Measurements from ENCODE around the gene PRKCZ.
"Not testable (repeated sequence)": the region's sequence is repeated elsewhere in the genome, so short reads cannot be mapped to it uniquely, and the experiment has no call there.

PRKCZ gene

GRCh38 chr1:2141025-2141424, 90.8 kb downstream of the PRKCZ start:
- H3K4me3 ChIP-seq (replicated peaks; ENCODE audit: low read depth, low read length) = no peak overlapping the region
- no peak for DNase-seq (ENCODE audit: extremely low read depth, low read depth)
- no peak for TF ChIP-seq CTCF (IDR thresholded peaks at IDR 0.05; ENCODE audit: low read depth, low read length, missing control alignments)

- DNase-seq (ENCODE audit: extremely low read depth, low read depth) = no peak
- H3K4me3 ChIP-seq (replicated peaks; ENCODE audit: low read depth, low read length) = no peak overlapping the region
- TF ChIP-seq CTCF (IDR thresholded peaks at IDR 0.05; ENCODE audit: low read depth, low read length, missing control alignments) = no peak
These were observed 93.7 kb downstream of the PRKCZ start for GRCh38 chr1:2143814-2144500.

- H3K4me3 ChIP-seq (replicated peaks; ENCODE audit: low read depth, low read length) = no peak overlapping the region
- DNase-seq (ENCODE audit: extremely low read depth, low read depth) = no peak
- no peak for TF ChIP-seq CTCF (IDR thresholded peaks at IDR 0.05; ENCODE audit: low read depth, low read length, missing control alignments)
These were observed 94.4 kb downstream of the PRKCZ start for GRCh38 chr1:2144501-2145090.

- no peak for TF ChIP-seq CTCF (IDR thresholded peaks at IDR 0.05; ENCODE audit: low read depth, low read length, missing control alignments)
- H3K4me3 ChIP-seq (replicated peaks; ENCODE audit: low read depth, low read length) = no peak overlapping the region
- DNase-seq (ENCODE audit: extremely low read depth, low read depth) = no peak
These were observed 96.0 kb downstream of the PRKCZ start for GRCh38 chr1:2145946-2146835.

- H3K4me3 ChIP-seq (replicated peaks; ENCODE audit: low read depth, low read length) = no peak overlapping the region
- TF ChIP-seq CTCF (IDR thresholded peaks at IDR 0.05; ENCODE audit: low read depth, low read length, missing control alignments) = no peak
- no peak for DNase-seq (ENCODE audit: extremely low read depth, low read depth)
These were observed 96.8 kb downstream of the PRKCZ start for GRCh38 chr1:2146836-2147517.

GRCh38 chr1:2147869-2148268, 97.7 kb downstream of the PRKCZ start:
- not testable (repeated sequence) for H3K4me3 ChIP-seq (replicated peaks; ENCODE audit: low read depth, low read length); DNase-seq (ENCODE audit: extremely low read depth, low read depth)
